BJ (cell line): Measurements from ENCODE around the gene BEST4. TPM values are rescaled to one million over a fixed set of nuclear protein-coding genes. Genes with fewer than 3 reads are reported as not detected.
A peak's percentile ranks its signal among the peaks of the same experiment; 100 is the strongest.

Source experiments
- CTCF ChIA-PET: fragments of 350-600 bp; formaldehyde crosslinking; extraction: SDS; loops from one replicate; lab custom pipeline; 2021; ENCODE audit warnings: antibody characterized with exemption, inconsistent platforms; lab: Yijun Ruan, JAX
- POLR2A ChIA-PET: fragments of 300-600 bp; sonication (Branson Sonifier 250); formaldehyde crosslinking; extraction: SDS; loops from one replicate; lab custom pipeline; 2021; ENCODE audit warnings: antibody characterized with exemption; lab: Charles Lee
- DNase-seq: peaks from one replicate; pipeline ENCODE4 v3.0.0-alpha.2; 2011; ENCODE audit warnings: low read depth
- H3K27me3 ChIP-seq: 2 replicates; pipeline ENCODE4 v1.6.0; 2011; ENCODE audit warnings: low read length; ENCODE audit not compliant: control insufficient read depth, insufficient read depth
- H3K36me3 ChIP-seq: 2 replicates; pipeline ENCODE4 v1.5.1; 2011; ENCODE audit warnings: low read length; ENCODE audit not compliant: control insufficient read depth, insufficient read depth
- H3K4me3 ChIP-seq: 2 replicates; pipeline ENCODE4 v1.5.1; 2011; ENCODE audit warnings: low read depth, mild to moderate bottlenecking, control low read depth, low read length
- CTCF ChIP-seq: IDR thresholded peaks from 2 replicates; pipeline ENCODE4 v1.5.1; 2011; ENCODE audit warnings: low read depth, mild to moderate bottlenecking, control low read depth, inconsistent platforms, low read length, moderate library complexity; ENCODE audit not compliant: insufficient read depth
- polyA plus RNA-seq: library from polyadenylated mRNA; depleted of rRNA; stranded (reverse); fragments of >200 nt; gene quantifications from 2 replicates; pipeline ENCODE4 v1.2.3, GENCODE V29; 2011

The BEST4 gene
- polyA plus RNA-seq, 1 experiment: 0.16 TPM

- CTCF ChIA-PET: interaction anchor here (1.0 to 2.9 kb wide), 10 partner anchors 11 to 207 kb away, joined by 3 to 17 read pairs (median 5); partner anchors contain the start of genes BEST4, HECTD3, RPS8 and UROD
- POLR2A ChIA-PET: interaction anchor here (3.2 kb wide), 1 partner anchor 12 kb away, joined by 9 read pairs; no protein-coding TSS in a partner anchor
- TF ChIP-seq CTCF: no peak
- Histone ChIP-seq H3K27me3 (no peaks in the 10 kb centered on the region), H3K4me3 (no peak overlapping the region), H3K36me3 (peaks cover 31% of the 10 kb centered on the region)
- DNase-seq: peak; percentile 99
These were observed 19.5 kb upstream of the BEST4 start for GRCh38 chr1:44807364-44808062.

GRCh38 chr1:44806704-44807363 is 18.9 kb upstream of the BEST4 start, which contains the start of gene DYNLT4:
Gene DYNLT4, minus strand, starts transcription at chr1:44807351. Its CDS starts 683 bp downstream, at chr1:44806668.
- TF ChIP-seq CTCF: no peak
- DNase-seq: no peak
- CTCF ChIA-PET: interaction anchor here (0.6 to 2.9 kb wide), 5 partner anchors 9 to 208 kb away, joined by 3 to 8 read pairs (median 5); partner anchors contain the start of gene RPS8
- H3K27me3 ChIP-seq: no peaks in the 10 kb centered on the region
- POLR2A ChIA-PET: interaction anchor here (3.2 kb wide), 1 partner anchor 12 kb away, joined by 9 read pairs; no protein-coding TSS in a partner anchor
- H3K4me3 ChIP-seq: peak within 1 kb of the TSS; percentile 15
- peaks cover 37% of the 10 kb centered on the region for H3K36me3 ChIP-seq

GRCh38 chr1:44806025-44806703 is 18.2 kb upstream of the BEST4 start:
- H3K36me3 ChIP-seq: peaks cover 37% of the 10 kb centered on the region
- TF ChIP-seq CTCF: no peak
- no peak overlapping the region for H3K4me3 ChIP-seq
- no peak for DNase-seq
- ChIA-PET POLR2A (no interaction called here), CTCF (interaction anchor here (0.6 to 1.3 kb wide), 3 partner anchors 8 to 13 kb away, joined by 3 to 7 read pairs (median 5); no protein-coding TSS in a partner anchor)
- no peaks in the 10 kb centered on the region for H3K27me3 ChIP-seq

- DNase-seq: no peak
- H3K27me3 ChIP-seq: no peaks in the 10 kb centered on the region
- CTCF ChIA-PET: interaction anchor here (1.3 kb wide), 1 partner anchor 14 kb away, joined by 7 read pairs; no protein-coding TSS in a partner anchor
- H3K36me3 ChIP-seq: peaks cover 37% of the 10 kb centered on the region
- POLR2A ChIA-PET: no interaction called here
- 0 out of 2 replicates have a peak, but pooled peaks have one; percentile 3 for TF ChIP-seq CTCF
- H3K4me3 ChIP-seq: no peak overlapping the region
These were observed 17.5 kb upstream of the BEST4 start for GRCh38 chr1:44805311-44806024.
